Stimulated activated CD8-positive, alpha-beta memory T cell treated with anti-CD3 and anti-CD28 coated beads, Interleukin-7, amount 100 ng/mL, for 24 hours (primary cell): ENCODE results near the gene TAF1L.
A peak's percentile ranks its signal among the peaks of the same experiment; 100 is the strongest.

Source experiments
- DNase-seq: peaks from one replicate; pipeline ENCODE4 v3.0.0-alpha.2; 2020; ENCODE audit warnings: low read depth

Gene TAF1L

GRCh38 chr9:32590898-32591297, 44.6 kb downstream of the TAF1L start:
- DNase-seq, result no peak

- DNase-seq, result no peak
Observed at GRCh38 chr9:32590476-32590875, 45.0 kb downstream of the TAF1L start.

- DNase-seq, result no peak
Observed at GRCh38 chr9:32589083-32589723, 46.3 kb downstream of the TAF1L start.

GRCh38 chr9:32587901-32588300, 47.6 kb downstream of the TAF1L start:
- no peak for DNase-seq

- no peak for DNase-seq
Observed at GRCh38 chr9:32584784-32585183, 50.7 kb downstream of the TAF1L start.

GRCh38 chr9:32581512-32582143, 53.8 kb downstream of the TAF1L start:
- no peak for DNase-seq

GRCh38 chr9:32580631-32581300, 54.7 kb downstream of the TAF1L start:
- DNase-seq, result no peak

- peak; percentile 70 for DNase-seq
Observed at GRCh38 chr9:32579706-32580331, 55.6 kb downstream of the TAF1L start.
